ENCODE data around the gene DPYSL5. TPM values are rescaled to one million over a fixed set of nuclear protein-coding genes. Genes with fewer than 3 reads are reported as not detected.

Gene DPYSL5
- total and polyA plus RNA-seq, 2 of the 8 experiments (the other 6 are each of a cell fraction or from before 2014, with no cell fraction given) = 11.9 to 16.4 TPM

GRCh38 chr2:26913999-26914658 lies 66.2 kb downstream of the DPYSL5 start:
- POLR2A ChIA-PET (ENCODE audit: partially characterized antibody) = no interaction called here
- DNase-seq (ENCODE audit: low read depth in 1 of 2, low spot score in 2 of 2) (peak in 1 of 2 experiments; percentile 52), FAIRE-seq (peak; percentile 32)
- H2AK5ac ChIP-seq (ENCODE audit: low read depth, low read length) = no peak overlapping the region
- H3K27ac ChIP-seq (ENCODE audit: low read depth, low read length) = no peak overlapping the region
- no peaks in the 10 kb centered on the region for H3K36me3 ChIP-seq (ENCODE audit: control insufficient read depth in 2 of 4, insufficient read depth in 4 of 4, low read length in 3 of 4)
- H3K23ac ChIP-seq (ENCODE audit: insufficient read length) = no peak overlapping the region
- peaks cover 10 to 28% (median 20%) of the 10 kb centered on the region in 4 experiments for H3K4me1 ChIP-seq (replicated peaks in 1 of 4; ENCODE audit: control insufficient read depth in 3 of 4, insufficient read depth in 4 of 4, low read length in 3 of 4)
- no peak overlapping the region for H2AFZ ChIP-seq (ENCODE audit: low read length)
- no peak overlapping the region for H2BK120ac ChIP-seq (replicated peaks; ENCODE audit: low read depth, low read length)
- H3K56ac ChIP-seq (replicated peaks; ENCODE audit: insufficient read length, low read depth, low read length) = no peak overlapping the region
- H3K4ac ChIP-seq (replicated peaks; ENCODE audit: insufficient read length, low read depth, low read length) = no peak overlapping the region
- no peaks in the 10 kb centered on the region for H3K79me1 ChIP-seq (ENCODE audit: low read depth, low read length)
- H3K18ac ChIP-seq (ENCODE audit: extremely low read depth, low read length) = no peak overlapping the region
- 72% methylated on average over 10 of the region's 10 CpGs; no CpG with 5 or more reads in 1 of the 2 experiments for WGBS, 2 experiments (ENCODE audit: extremely low coverage in 1 of 2, insufficient coverage in 1 of 2, insufficient read length in 1 of 2, insufficient replicate concordance in 2 of 2, low coverage in 1 of 2, low lambda C conversion rate in 2 of 2, missing lambda C conversion rate in 1 of 2)
- CTCF ChIA-PET (ENCODE audit: partially characterized antibody) = interaction anchor here (0.8 to 6.9 kb wide), 10 partner anchors 8 to 68 kb away, joined by 3 to 39 read pairs (median 6); no protein-coding TSS in a partner anchor
- no peaks in the 10 kb centered on the region for H3K9me3 ChIP-seq (ENCODE audit: insufficient read depth in 2 of 2, low read depth in 1 of 2, low read length in 1 of 2)
- H2BK20ac ChIP-seq (ENCODE audit: low read length) = no peak overlapping the region
- H3K23me2 ChIP-seq (ENCODE audit: low read depth, low read length) = no peaks in the 10 kb centered on the region
- no peaks in the 10 kb centered on the region; a peak in 1 of 7 replicates for H3K27me3 ChIP-seq (replicated peaks in 1 of 4; ENCODE audit: control insufficient read depth in 3 of 4, extremely low read depth in 1 of 4, insufficient read depth in 3 of 4, low read length in 3 of 4)
- no peak overlapping the region for H2BK12ac ChIP-seq (ENCODE audit: low read depth, low read length)
- no peak overlapping the region for H4K5ac ChIP-seq (ENCODE audit: insufficient read length, low read depth, low read length)
- H4K91ac ChIP-seq (replicated peaks; ENCODE audit: insufficient read length, low read length) = no peak overlapping the region
- H3K9ac ChIP-seq (replicated peaks in 1 of 4; ENCODE audit: extremely low read depth in 1 of 4, low read depth in 3 of 4, low read length in 3 of 4) = no peak overlapping the region
- H4K8ac ChIP-seq (ENCODE audit: extremely low read depth, insufficient read depth, low read length) = no peak overlapping the region
- no peak overlapping the region for H2BK15ac ChIP-seq (ENCODE audit: low read length)
- H3K4me3 ChIP-seq (ENCODE audit: extremely low read depth in 1 of 4, insufficient read depth in 2 of 4, low read depth in 3 of 4, low read length in 4 of 4) = no peak overlapping the region
- H4K20me1 ChIP-seq (replicated peaks in 1 of 2; ENCODE audit: control insufficient read depth in 1 of 2, insufficient read depth in 2 of 2, low read length in 2 of 2) = no peaks in the 10 kb centered on the region
- no peak overlapping the region for H2BK5ac ChIP-seq (ENCODE audit: low read depth, low read length)
- 0 out of 2 replicates have a peak, but pooled peaks have one; percentile 28 for TF ChIP-seq SP1 (IDR thresholded peaks at IDR 0.05; ENCODE audit: low read depth, low read length)
- TF ChIP-seq CTCF (IDR thresholded peaks at IDR 0.05; ENCODE audit: control extremely low read depth in 1 of 3, insufficient read depth in 1 of 3, low read depth in 1 of 3, low read length in 3 of 3) = peak in 2 of 3 experiments; percentile 13 to 14; a peak in 2 of 4 replicates
- TF ChIP-seq YY1 (IDR thresholded peaks at IDR 0.05; ENCODE audit: low read depth, low read length) = 0 out of 2 replicates have a peak, but pooled peaks have one; percentile 10
- TF ChIP-seq RXRA (IDR thresholded peaks at IDR 0.05; ENCODE audit: insufficient read depth, low read depth, low read length) = peak; percentile 80; the same call in 1 of the 2 replicates
- no peak for TF ChIP-seq GABPA (IDR thresholded peaks at IDR 0.05; ENCODE audit: borderline replicate concordance, insufficient read depth, low read length)
- H3K14ac ChIP-seq (ENCODE audit: insufficient read length) = no peak overlapping the region
- peak overlapping the region; percentile 7 to 25; a peak in 2 of 4 replicates for H3K4me2 ChIP-seq (ENCODE audit: insufficient read depth in 1 of 2, low read depth in 2 of 2, low read length in 2 of 2)
- no peaks in the 10 kb centered on the region for H3K79me2 ChIP-seq (ENCODE audit: control insufficient read depth in 1 of 2, insufficient read depth in 2 of 2, low read length in 2 of 2)
